ENCODE measurements around the gene PRKCE.
"Not testable (repeated sequence)": the region's sequence is repeated elsewhere in the genome, so short reads cannot be mapped to it uniquely, and the experiment has no call there.

The PRKCE gene

GRCh38 chr2:46208766-46209165 lies 557.3 kb downstream of the PRKCE start:
- DNase-seq (ENCODE audit: low read depth), result no peak
- H3K4me3 ChIP-seq (ENCODE audit: control insufficient read depth, low read depth, low read length), result no peak overlapping the region
- no peak for TF ChIP-seq CTCF (conservative IDR thresholded peaks at IDR 0.05; ENCODE audit: control insufficient read depth, insufficient read depth, low read depth, low read length)

GRCh38 chr2:46210063-46210462 lies 558.6 kb downstream of the PRKCE start:
- H3K4me3 ChIP-seq (ENCODE audit: control insufficient read depth, low read depth, low read length), result no peak overlapping the region
- DNase-seq (ENCODE audit: low read depth), result no peak
- TF ChIP-seq CTCF (conservative IDR thresholded peaks at IDR 0.05; ENCODE audit: control insufficient read depth, insufficient read depth, low read depth, low read length), result no peak

- H3K4me3 ChIP-seq (ENCODE audit: control insufficient read depth, low read depth, low read length), result no peak overlapping the region
- no peak for TF ChIP-seq CTCF (conservative IDR thresholded peaks at IDR 0.05; ENCODE audit: control insufficient read depth, insufficient read depth, low read depth, low read length)
- DNase-seq (ENCODE audit: low read depth), result no peak
These were observed 560.0 kb downstream of the PRKCE start for GRCh38 chr2:46211461-46211860.

- TF ChIP-seq CTCF (conservative IDR thresholded peaks at IDR 0.05; ENCODE audit: control insufficient read depth, insufficient read depth, low read depth, low read length), result no peak
- no peak for DNase-seq (ENCODE audit: low read depth)
- H3K4me3 ChIP-seq (ENCODE audit: control insufficient read depth, low read depth, low read length), result no peak overlapping the region
These were observed 562.4 kb downstream of the PRKCE start for GRCh38 chr2:46213906-46214305.

GRCh38 chr2:46216213-46216612 lies 564.7 kb downstream of the PRKCE start:
- DNase-seq (ENCODE audit: low read depth), result peak; percentile 85
- no peak for TF ChIP-seq CTCF (conservative IDR thresholded peaks at IDR 0.05; ENCODE audit: control insufficient read depth, insufficient read depth, low read depth, low read length)
- no peak overlapping the region for H3K4me3 ChIP-seq (ENCODE audit: control insufficient read depth, low read depth, low read length)

- not testable (repeated sequence) for H3K4me3 ChIP-seq (ENCODE audit: control insufficient read depth, low read depth, low read length); DNase-seq (ENCODE audit: low read depth)
These were observed 572.0 kb downstream of the PRKCE start for GRCh38 chr2:46223514-46223913.

GRCh38 chr2:46225150-46225625 lies 573.7 kb downstream of the PRKCE start:
- no peak for DNase-seq (ENCODE audit: low read depth)
- no peak overlapping the region for H3K4me3 ChIP-seq (ENCODE audit: control insufficient read depth, low read depth, low read length)
- no peak for TF ChIP-seq CTCF (conservative IDR thresholded peaks at IDR 0.05; ENCODE audit: control insufficient read depth, insufficient read depth, low read depth, low read length)
